Osteoblast (primary cell): ENCODE data around the gene CDCA3. TPM values are rescaled to one million over a fixed set of nuclear protein-coding genes. Genes with fewer than 3 reads are reported as not detected.

Experiments
- DNase-seq: peaks from one replicate; pipeline ENCODE4 v3.0.0; 2011; ENCODE audit warnings: low spot score, mixed read lengths; ENCODE audit not compliant: insufficient read length; ENCODE audit errors: missing footprints
- H2AFZ ChIP-seq: 2 replicates; pipeline ENCODE4 v1.6.0; 2011; ENCODE audit warnings: mild to moderate bottlenecking, low read length
- H3K27ac ChIP-seq: 2 replicates; pipeline ENCODE4 v1.5.1; 2011; ENCODE audit warnings: mild to moderate bottlenecking, low read depth, low read length, moderate library complexity
- H3K27me3 ChIP-seq: 2 replicates; pipeline ENCODE4 v1.6.0; 2012; ENCODE audit warnings: mild to moderate bottlenecking, control low read depth, inconsistent platforms, low read length, moderate library complexity; ENCODE audit not compliant: insufficient read depth
- H3K36me3 ChIP-seq: 2 replicates; pipeline ENCODE4 v1.5.1; 2011; ENCODE audit warnings: mild to moderate bottlenecking, low read length, control low read depth, moderate library complexity; ENCODE audit not compliant: insufficient read depth
- H3K4me1 ChIP-seq: 2 replicates; pipeline ENCODE4 v1.5.1; 2011; ENCODE audit warnings: mild to moderate bottlenecking, low read length, control low read depth, moderate library complexity; ENCODE audit not compliant: insufficient read depth
- H3K4me2 ChIP-seq: 2 replicates; pipeline ENCODE4 v1.6.0; 2011; ENCODE audit warnings: mild to moderate bottlenecking, low read length; ENCODE audit not compliant: insufficient read depth
- H3K4me3 ChIP-seq: fragments of 200-600 bp; sonication (generic); 3 replicates; pipeline ENCODE4 v1.5.1; 2012; ENCODE audit warnings: mild to moderate bottlenecking, low read length, inconsistent platforms; ENCODE audit not compliant: insufficient read depth
- H3K79me2 ChIP-seq: 2 replicates; pipeline ENCODE4 v1.6.0; 2012; ENCODE audit warnings: mild to moderate bottlenecking, low read length, control low read depth, inconsistent platforms; ENCODE audit not compliant: insufficient read depth
- H3K9me3 ChIP-seq: 2 replicates; pipeline ENCODE4 v1.5.1; 2011; ENCODE audit warnings: low read depth, low read length, control low read depth
- H4K20me1 ChIP-seq: 2 replicates; pipeline ENCODE4 v1.6.0; 2012; ENCODE audit warnings: mild to moderate bottlenecking, low read length, control low read depth; ENCODE audit not compliant: insufficient read depth
- CTCF ChIP-seq: IDR thresholded peaks from 2 replicates; pipeline ENCODE4 v1.5.1; 2011; ENCODE audit warnings: mild to moderate bottlenecking, low read depth, low read length, moderate library complexity; ENCODE audit errors: extremely low read depth
- total RNA-seq: library from RNA; depleted of rRNA; stranded (reverse); fragments of >200 nt; gene quantifications from 2 replicates; pipeline ENCODE4 v1.2.3, GENCODE V29; 2012

Gene CDCA3
- total RNA-seq, 1 donor: 4.0 TPM

GRCh38 chr12:6851921-6852650 is 1.0 kb upstream of the CDCA3 start, which contains the start of gene USP5:
Gene USP5, plus strand, starts transcription at chr12:6852150. Its CDS starts 30 bp downstream, at chr12:6852180.
- peak within 1 kb of the TSS; percentile 95 for H2AFZ ChIP-seq
- H4K20me1 ChIP-seq: peaks cover 3% of the 10 kb centered on the region
- H3K27me3 ChIP-seq: no peaks in the 10 kb centered on the region
- H3K36me3 ChIP-seq: peaks cover 50% of the 10 kb centered on the region
- H3K79me2 ChIP-seq: peaks cover 63% of the 10 kb centered on the region
- peak within 1 kb of the TSS; percentile 90 for H3K27ac ChIP-seq
- no peaks in the 10 kb centered on the region for H3K9me3 ChIP-seq
- no peak for TF ChIP-seq CTCF
- peaks cover 26% of the 10 kb centered on the region for H3K4me1 ChIP-seq
- H3K4me2 ChIP-seq: peak within 1 kb of the TSS; percentile 99
- peak; percentile 99 for DNase-seq
- peak within 1 kb of the TSS; percentile 84 for H3K4me3 ChIP-seq

GRCh38 chr12:6850796-6851152 is 312 bp downstream of the CDCA3 start:
- H3K36me3 ChIP-seq: peaks cover 52% of the 10 kb centered on the region
- H3K4me1 ChIP-seq: peaks cover 26% of the 10 kb centered on the region
- no peak for TF ChIP-seq CTCF
- peaks cover 59% of the 10 kb centered on the region for H3K79me2 ChIP-seq
- peak overlapping the region; percentile 99 for H3K4me2 ChIP-seq
- peak overlapping the region; percentile 84 for H3K4me3 ChIP-seq
- peak overlapping the region; percentile 90 for H3K27ac ChIP-seq
- H2AFZ ChIP-seq: no peak overlapping the region
- no peaks in the 10 kb centered on the region for H3K27me3 ChIP-seq
- DNase-seq: peak; percentile 66
- peaks cover 3% of the 10 kb centered on the region for H4K20me1 ChIP-seq
- no peaks in the 10 kb centered on the region for H3K9me3 ChIP-seq

DNA sequence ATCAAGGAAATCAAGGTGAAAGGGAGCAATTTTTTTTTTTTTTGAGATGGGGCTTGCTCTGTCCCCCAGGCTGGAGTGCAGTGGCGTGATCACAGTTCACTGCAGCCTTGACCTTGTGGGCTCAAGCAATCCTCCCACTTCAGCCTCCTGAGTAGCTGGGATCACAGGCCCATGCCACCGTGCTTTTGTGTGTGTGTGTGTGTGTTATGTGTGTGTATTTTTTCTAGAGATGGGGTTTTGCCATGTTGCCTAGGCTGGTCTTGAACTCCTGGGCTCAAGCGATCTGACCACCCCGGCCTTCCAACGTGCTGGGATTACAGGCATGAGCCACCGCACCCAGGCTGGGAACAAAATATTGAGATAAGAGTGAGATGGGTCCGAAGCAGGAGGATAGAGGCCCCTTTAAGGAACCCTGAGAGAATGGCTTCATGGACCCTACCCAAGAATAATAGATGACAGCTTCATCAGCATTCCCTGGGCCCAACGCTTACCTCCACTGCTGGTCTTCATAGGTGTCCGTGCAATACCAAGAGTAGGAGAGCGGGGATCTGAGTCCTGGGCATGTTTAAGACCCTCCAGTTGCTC is 1.0 kb downstream of the CDCA3 start:
- Histone ChIP-seq H3K79me2 (peaks cover 52% of the 10 kb centered on the region), H4K20me1 (peaks cover 3% of the 10 kb centered on the region), H3K36me3 (peaks cover 52% of the 10 kb centered on the region), H3K9me3 (no peaks in the 10 kb centered on the region), H3K4me1 (peaks cover 26% of the 10 kb centered on the region), H3K4me3 (peak overlapping the region; percentile 84), H3K27ac (peak overlapping the region; percentile 90), H3K4me2 (peak overlapping the region; percentile 99), H3K27me3 (no peaks in the 10 kb centered on the region), H2AFZ (no peak overlapping the region)
- TF ChIP-seq CTCF: no peak
- peak; percentile 50 for DNase-seq

- peaks cover 56% of the 10 kb centered on the region for H3K36me3 ChIP-seq
- TF ChIP-seq CTCF: no peak
- H3K27me3 ChIP-seq: no peaks in the 10 kb centered on the region
- no peak overlapping the region for H3K4me3 ChIP-seq
- no peaks in the 10 kb centered on the region for H3K9me3 ChIP-seq
- DNase-seq: no peak
- peaks cover 3% of the 10 kb centered on the region for H4K20me1 ChIP-seq
- H3K27ac ChIP-seq: no peak overlapping the region
- peaks cover 46% of the 10 kb centered on the region for H3K79me2 ChIP-seq
- peaks cover 26% of the 10 kb centered on the region for H3K4me1 ChIP-seq
- peak overlapping the region; percentile 99 for H3K4me2 ChIP-seq
- H2AFZ ChIP-seq: no peak overlapping the region
Measured at GRCh38 chr12:6849427-6849826, 1.7 kb downstream of the CDCA3 start.
